RWPE1 (cell line): ENCODE results near the gene MIPEP.

Experiments used
- CTCF ChIA-PET: fragments of 350-600 bp; sonication (Branson Sonifier 250); formaldehyde crosslinking; extraction: SDS; loops from one replicate; lab custom pipeline; 2021; lab: Yijun Ruan, JAX
- POLR2A ChIA-PET: fragments of 400-600 bp; formaldehyde crosslinking; extraction: SDS; loops from one replicate; lab custom pipeline; 2020; ENCODE audit warnings: antibody characterized with exemption; ENCODE audit not compliant: low non-redundant PET; lab: Yijun Ruan, JAX
- DNase-seq: peaks from one replicate; pipeline ENCODE4 v3.0.0; 2012; ENCODE audit warnings: low spot score
- H3K27ac ChIP-seq: fragments of 450-650 bp; 2 replicates; pipeline ENCODE4 v1.5.1; 2017
- TF ChIP-seq, protein P1 (sequence below): fragments of 450-650 bp; conservative IDR thresholded peaks from 2 replicates; pipeline ENCODE4 v1.5.1; 2017; ENCODE audit warnings: low read depth, mild to moderate bottlenecking

The MIPEP gene

DNA sequence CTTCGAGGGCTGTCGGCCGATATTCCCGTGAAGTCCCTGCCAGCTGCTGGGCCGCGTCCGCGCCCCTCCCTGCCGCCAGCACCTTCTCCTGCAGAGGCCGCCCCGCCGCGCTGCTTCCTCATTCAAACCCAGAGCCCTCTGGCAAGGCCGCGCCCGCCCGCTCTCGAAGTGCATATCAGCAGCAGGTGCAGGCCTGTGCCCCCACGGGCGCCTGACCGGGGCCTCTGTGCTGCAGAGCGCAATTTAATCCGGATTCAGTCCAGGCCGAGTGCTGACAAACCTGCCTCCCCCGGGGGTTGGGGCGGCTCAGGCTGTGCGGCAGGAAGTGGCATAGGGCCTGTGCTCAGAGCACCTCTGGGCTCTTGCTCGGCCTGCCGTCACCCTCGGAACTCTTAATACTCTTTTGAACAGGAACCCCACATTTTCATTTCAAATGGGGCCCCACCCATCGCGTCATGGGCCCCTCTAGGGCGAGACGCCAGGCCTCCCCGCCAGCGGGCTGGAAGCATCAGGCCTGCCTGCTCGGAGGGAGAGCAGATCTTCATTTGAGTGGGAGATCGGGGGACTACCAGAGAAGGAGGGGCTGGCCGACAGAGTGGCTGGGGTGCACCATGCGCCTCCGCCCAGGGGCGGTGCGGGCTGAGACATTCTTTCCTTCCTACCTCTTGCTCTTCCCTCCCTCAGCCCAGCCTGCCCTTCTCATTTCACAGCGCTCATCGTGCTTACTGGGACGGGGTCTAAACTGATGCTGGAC lies 193.3 kb downstream of the MIPEP start:
- TF ChIP-seq, protein P1, sequence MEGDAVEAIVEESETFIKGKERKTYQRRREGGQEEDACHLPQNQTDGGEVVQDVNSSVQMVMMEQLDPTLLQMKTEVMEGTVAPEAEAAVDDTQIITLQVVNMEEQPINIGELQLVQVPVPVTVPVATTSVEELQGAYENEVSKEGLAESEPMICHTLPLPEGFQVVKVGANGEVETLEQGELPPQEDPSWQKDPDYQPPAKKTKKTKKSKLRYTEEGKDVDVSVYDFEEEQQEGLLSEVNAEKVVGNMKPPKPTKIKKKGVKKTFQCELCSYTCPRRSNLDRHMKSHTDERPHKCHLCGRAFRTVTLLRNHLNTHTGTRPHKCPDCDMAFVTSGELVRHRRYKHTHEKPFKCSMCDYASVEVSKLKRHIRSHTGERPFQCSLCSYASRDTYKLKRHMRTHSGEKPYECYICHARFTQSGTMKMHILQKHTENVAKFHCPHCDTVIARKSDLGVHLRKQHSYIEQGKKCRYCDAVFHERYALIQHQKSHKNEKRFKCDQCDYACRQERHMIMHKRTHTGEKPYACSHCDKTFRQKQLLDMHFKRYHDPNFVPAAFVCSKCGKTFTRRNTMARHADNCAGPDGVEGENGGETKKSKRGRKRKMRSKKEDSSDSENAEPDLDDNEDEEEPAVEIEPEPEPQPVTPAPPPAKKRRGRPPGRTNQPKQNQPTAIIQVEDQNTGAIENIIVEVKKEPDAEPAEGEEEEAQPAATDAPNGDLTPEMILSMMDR: no peak
- no peak overlapping the region for H3K27ac ChIP-seq
- DNase-seq: no peak
- ChIA-PET CTCF (no interaction called here), POLR2A (no interaction called here)

DNA sequence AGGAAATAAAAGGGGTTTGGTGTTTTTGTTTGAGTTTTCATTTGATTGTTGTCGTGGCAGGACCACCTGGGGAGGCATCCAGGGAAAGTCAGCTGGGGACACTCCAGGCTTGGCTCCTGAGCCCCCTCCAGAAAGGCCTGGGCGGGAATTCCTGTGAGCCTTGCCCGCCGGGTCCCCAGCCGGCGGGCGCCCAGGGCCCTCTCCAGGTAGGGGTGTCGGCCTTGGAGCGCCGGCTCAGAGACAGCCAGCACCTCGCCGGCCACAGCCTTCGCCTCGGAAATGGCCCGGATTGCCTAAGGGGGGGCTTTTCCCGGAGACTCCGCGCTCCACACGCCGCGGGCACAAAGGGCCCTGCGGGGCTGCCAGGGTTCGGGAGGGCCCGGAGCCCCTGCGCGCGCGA lies 194.0 kb downstream of the MIPEP start:
- no peak overlapping the region for H3K27ac ChIP-seq
- TF ChIP-seq, protein P1: no peak
- ChIA-PET POLR2A (no interaction called here), CTCF (no interaction called here)
- DNase-seq: no peak

DNA sequence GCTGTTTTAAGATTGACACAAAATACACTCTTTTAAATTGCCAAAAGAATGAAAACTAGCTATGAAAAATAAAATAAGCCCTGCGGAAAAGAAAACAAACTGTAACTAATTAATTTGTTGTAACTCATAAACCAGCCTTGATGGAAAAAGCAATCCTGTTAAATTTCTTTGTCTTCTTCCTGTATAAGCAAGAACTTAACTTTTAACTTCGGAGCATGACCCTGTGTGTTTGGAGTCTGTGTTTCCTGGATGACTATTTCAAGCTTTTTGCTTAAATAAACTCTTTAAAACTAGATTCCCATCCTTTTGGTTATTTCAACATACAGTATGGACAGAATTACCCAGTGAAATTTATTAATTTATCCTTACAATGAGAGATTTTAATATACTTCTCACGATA lies 196.4 kb downstream of the MIPEP start:
- no peak for DNase-seq

DNA sequence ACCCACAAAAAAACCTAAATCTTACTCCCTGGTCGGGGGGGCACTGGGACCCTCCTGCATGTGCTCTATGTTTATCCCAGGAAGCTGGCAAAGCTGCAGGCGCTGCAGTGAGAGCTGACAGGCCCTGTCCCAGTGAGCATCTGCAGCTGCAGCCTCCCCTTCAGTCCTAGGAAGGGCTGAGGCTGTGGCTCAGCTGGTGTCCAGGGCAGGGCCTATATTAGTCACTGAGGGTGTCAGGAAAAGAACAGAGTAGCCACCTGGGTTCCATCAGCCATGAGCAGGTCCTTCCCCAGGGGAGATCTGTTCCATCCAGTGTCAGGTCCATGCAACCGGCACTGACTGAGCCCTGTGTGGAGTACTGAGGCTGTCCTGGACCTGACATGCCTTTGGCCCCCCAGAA lies 198.5 kb downstream of the MIPEP start:
- CTCF ChIA-PET: no interaction called here
- no peak overlapping the region for H3K27ac ChIP-seq
- TF ChIP-seq, protein P1: no peak

More for the DNA sequence above, 196.4 kb downstream of the MIPEP start:
- TF ChIP-seq, protein P1: no peak
- CTCF ChIA-PET: no interaction called here
- POLR2A ChIA-PET: no interaction called here
- H3K27ac ChIP-seq: no peak overlapping the region

DNA sequence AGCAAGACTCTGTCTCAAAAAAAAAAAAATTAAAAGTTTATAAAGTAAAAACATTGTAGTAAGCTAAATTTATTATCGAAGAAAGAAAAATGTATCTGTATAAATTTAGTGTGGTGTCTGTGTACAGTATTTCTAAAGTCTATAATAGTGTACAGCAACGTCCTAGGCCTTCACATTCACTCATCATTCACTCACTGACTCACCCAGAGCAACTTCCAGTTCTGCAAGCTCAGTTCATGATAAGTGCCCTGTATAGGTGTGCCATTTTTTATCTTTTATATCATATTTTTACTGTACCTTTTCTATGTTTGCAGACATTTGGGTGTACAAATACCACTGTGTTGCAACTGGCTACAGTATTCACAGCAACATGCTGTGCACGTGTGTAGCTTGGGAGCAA lies 200.9 kb downstream of the MIPEP start:
- DNase-seq: no peak
- ChIA-PET CTCF (interaction anchor here (0.7 kb wide), 1 partner anchor 60 kb away, joined by 4 read pairs; no protein-coding TSS in a partner anchor), POLR2A (no interaction called here)
- H3K27ac ChIP-seq: no peak overlapping the region
- TF ChIP-seq, protein P1: no peak

More for the DNA sequence above, 198.5 kb downstream of the MIPEP start:
- POLR2A ChIA-PET: no interaction called here
- DNase-seq: no peak

DNA sequence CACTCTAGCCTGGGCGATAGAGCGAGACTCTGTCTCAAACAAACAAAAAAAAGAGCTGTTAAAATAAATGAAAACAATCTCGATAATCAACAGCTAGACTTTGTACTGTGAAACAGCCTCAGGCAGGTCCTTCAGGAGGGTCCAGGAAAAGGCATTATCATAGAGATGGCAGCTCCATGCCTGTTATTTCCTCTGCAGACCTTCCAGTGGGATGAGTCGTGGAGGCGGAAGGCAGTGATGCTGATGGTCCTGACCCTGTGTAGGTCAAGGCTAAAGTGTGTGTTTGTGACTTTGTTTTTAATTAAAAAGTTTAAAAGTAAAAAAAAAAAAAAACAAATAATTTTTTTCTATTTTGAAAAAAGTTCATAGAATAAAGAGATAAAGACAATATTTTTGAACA lies 201.6 kb downstream of the MIPEP start:
- no peak overlapping the region for H3K27ac ChIP-seq
- POLR2A ChIA-PET: no interaction called here
- no peak for DNase-seq
- TF ChIP-seq, protein P1: no peak
- CTCF ChIA-PET: no interaction called here
